ENCODE measurements around the gene ACSL1.

- TF ChIP-seq CTCF (IDR thresholded peaks at IDR 0.05; ENCODE audit: control extremely low read depth in 1 of 3, insufficient read depth in 1 of 3, low read depth in 1 of 3, low read length in 3 of 3) (no peak), USF2 (IDR thresholded peaks at IDR 0.05; ENCODE audit: low read length) (no peak), TEAD4 (IDR thresholded peaks at IDR 0.05; ENCODE audit: low read depth, low read length) (no peak), POLR2A (IDR thresholded peaks at IDR 0.05; ENCODE audit: control extremely low read depth in 1 of 2, low read depth in 2 of 2, low read length in 2 of 2) (no peak), BACH1 (IDR thresholded peaks at IDR 0.05; ENCODE audit: low read length) (no peak)
Measured at GRCh38 chr4:184816962-184817361, 8.8 kb downstream of the ACSL1 start.

All from H1 (cell line).